SJCRH30 (cell line): ENCODE results near the gene PER3. TPM values are rescaled to one million over a fixed set of nuclear protein-coding genes. Genes with fewer than 3 reads are reported as not detected.

Experiments used
- DNase-seq, 2 experiments: peaks; one replicate each; pipeline ENCODE4 v3.0.0-alpha.2; 2015 to 2020
- H3K27ac ChIP-seq: fragments of 250-450 bp; sonication (Bioruptor Pico); 2 replicates; pipeline ENCODE4 v1.5.1; 2020; ENCODE audit warnings: mild to moderate bottlenecking, moderate library complexity
- H3K27me3 ChIP-seq: fragments of 250-450 bp; sonication (Bioruptor Pico); 2 replicates; pipeline ENCODE4 v1.5.1; 2020; ENCODE audit warnings: mild to moderate bottlenecking, moderate library complexity
- H3K36me3 ChIP-seq: fragments of 250-450 bp; sonication (Bioruptor Pico); 2 replicates; pipeline ENCODE4 v1.5.1; 2020; ENCODE audit warnings: mild to moderate bottlenecking, moderate library complexity
- H3K4me1 ChIP-seq: fragments of 250-450 bp; sonication (Bioruptor Pico); 2 replicates; pipeline ENCODE4 v1.5.1; 2020; ENCODE audit warnings: mild to moderate bottlenecking, moderate library complexity
- H3K4me3 ChIP-seq: fragments of 250-450 bp; sonication (Bioruptor Pico); 2 replicates; pipeline ENCODE4 v1.5.1; 2020; ENCODE audit warnings: mild to moderate bottlenecking, moderate library complexity
- H3K9me3 ChIP-seq: fragments of 250-450 bp; sonication (Bioruptor Pico); replicated peaks from 2 replicates; pipeline ENCODE4 v1.5.1; 2020; ENCODE audit warnings: mild to moderate bottlenecking, moderate library complexity
- total RNA-seq: library from RNA; depleted of rRNA; stranded (reverse); fragments of >200 nt; shearing (Covaris generic); gene quantifications from 2 replicates; pipeline ENCODE4 v1.2.3, GENCODE V29; 2014

The PER3 gene
- total RNA-seq, 1 experiment from 2014 or later, result 2.7 TPM

DNA sequence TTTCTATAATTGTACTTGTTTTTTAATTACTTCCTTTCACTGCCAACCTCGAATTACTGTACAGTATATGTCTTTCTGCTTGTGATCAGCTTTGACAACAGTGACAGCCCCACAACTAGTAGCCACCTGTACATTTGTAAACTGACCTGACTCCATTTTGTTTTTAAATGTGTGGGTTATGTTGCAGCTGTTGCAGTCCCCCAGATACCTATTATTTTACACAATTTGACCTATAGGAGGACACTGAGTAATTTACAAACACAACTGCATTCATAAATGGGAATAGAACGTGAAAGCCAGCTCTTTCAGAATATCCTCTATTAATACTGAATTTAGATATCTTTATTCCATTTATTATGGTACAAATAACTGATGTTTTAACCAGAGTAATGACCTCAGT lies 15.5 kb upstream of the PER3 start:
- Histone ChIP-seq H3K27ac (no peak overlapping the region), H3K36me3 (no peaks in the 10 kb centered on the region; the same call in 1 of the 2 replicates), H3K9me3 (no peaks in the 10 kb centered on the region), H3K4me1 (peaks cover 14% of the 10 kb centered on the region), H3K27me3 (no peaks in the 10 kb centered on the region), H3K4me3 (no peak overlapping the region)
- DNase-seq, result peak in 1 of 2 experiments; percentile 61

DNA sequence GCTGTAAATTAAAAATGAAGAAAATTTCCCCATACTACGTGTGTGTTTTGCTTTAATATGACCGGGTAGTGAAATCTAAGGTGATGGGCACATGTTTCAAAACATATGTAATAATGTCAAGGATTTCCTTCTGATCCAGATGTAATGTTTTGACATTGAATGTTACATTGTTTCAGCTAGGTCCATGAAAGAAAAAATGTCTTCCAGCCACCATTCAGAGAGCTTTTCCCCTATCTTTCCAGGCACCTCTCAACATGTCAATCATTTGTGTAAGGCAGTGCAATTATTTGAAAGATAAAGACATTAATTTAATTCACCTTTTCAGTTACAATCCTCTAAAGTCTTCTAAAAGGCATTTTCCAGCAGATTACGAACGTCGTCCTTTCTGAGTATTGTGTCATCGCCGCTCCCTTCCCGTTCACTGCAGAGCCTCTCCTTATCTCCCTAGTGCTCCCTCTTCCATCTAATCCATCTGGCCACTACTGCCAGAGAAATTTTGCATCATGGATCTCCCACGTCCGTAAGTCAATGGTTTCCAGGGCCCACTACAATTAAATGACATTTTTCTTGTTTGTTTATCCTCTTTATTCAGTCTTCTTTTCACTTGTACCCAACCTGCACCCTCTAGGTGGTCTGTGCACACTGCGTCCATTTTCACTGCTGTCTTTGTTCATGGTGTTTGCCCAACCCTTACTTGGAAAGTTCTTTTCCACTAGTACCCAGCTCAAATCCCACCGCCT lies 14.2 kb upstream of the PER3 start:
- Histone ChIP-seq H3K4me1 (peaks cover 14% of the 10 kb centered on the region), H3K9me3 (no peaks in the 10 kb centered on the region), H3K36me3 (peaks cover 5% of the 10 kb centered on the region), H3K27me3 (no peaks in the 10 kb centered on the region), H3K27ac (no peak overlapping the region), H3K4me3 (no peak overlapping the region)
- no peak for DNase-seq

DNA sequence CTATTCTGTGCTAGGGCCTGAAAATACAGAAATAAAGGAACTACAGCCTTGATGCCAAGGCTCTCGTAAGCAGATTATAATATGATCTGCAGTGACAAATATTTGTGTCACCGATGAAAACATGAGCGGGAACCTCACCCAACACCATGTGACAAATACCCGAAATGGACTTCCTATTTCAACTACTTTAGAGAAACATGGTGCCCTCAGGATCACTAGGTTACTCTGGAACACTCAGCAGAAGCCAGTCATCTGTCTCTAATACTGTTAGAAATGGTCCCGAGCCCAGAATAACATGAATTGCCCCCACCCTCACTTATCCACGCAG lies 13.5 kb upstream of the PER3 start:
- Histone ChIP-seq H3K9me3 (no peaks in the 10 kb centered on the region), H3K27me3 (no peaks in the 10 kb centered on the region), H3K4me3 (peak overlapping the region; percentile 91), H3K36me3 (peaks cover 9% of the 10 kb centered on the region), H3K27ac (no peak overlapping the region; the same call in 1 of the 2 replicates), H3K4me1 (peaks cover 14% of the 10 kb centered on the region)
- DNase-seq, result no peak

DNA sequence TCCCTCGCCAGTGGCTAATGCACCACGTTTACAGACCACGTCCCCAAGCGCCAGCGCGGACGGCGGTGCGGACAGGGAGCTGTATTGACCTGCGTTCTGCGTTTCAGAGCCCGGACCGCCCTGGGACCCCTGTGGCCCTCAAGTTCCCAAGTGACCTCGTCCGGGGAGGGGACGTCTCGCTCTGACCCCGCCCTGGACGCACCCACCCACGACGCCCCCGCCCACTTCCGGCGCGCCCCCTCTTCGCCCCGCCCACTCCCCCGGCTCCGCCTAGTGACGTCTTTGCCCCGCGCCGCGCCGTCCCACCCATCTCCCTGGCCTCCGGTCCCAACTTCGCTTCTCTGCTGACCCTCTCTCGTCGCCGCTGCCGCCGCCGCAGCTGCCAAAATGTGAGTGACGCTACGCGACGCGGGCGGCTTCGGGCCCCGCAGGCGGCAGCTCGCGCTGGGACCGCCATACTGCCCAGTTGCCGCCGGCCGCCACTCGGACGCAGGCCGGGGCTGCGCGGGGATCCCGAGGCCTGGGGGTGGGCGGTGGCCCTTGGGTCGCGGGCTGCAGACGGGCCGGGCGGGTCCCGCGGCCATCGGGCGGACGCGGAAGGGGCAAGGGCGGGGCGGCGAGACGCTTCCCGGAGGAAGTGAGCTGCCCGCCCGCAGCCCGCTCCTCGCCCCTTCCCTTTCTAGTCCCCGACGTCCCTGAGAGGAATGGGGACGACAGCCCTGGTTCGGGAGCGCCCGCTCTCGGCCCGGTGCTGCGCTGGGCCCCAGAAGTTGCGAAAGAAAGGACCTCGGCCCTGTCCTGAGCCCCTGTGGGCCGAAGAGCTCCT lies 12.9 kb upstream of the PER3 start, which contains the start of gene VAMP3:
Gene VAMP3 (plus strand): TSS at position 300 of the 826 bp plus-strand sequence. CDS start 88 bp downstream, at position 388.
- peak; percentile 90 to 91 for DNase-seq
- H3K27me3 ChIP-seq, result no peaks in the 10 kb centered on the region
- peaks cover 11% of the 10 kb centered on the region for H3K36me3 ChIP-seq
- H3K27ac ChIP-seq, result peak within 1 kb of the TSS; percentile 36
- H3K4me1 ChIP-seq, result peaks cover 14% of the 10 kb centered on the region
- H3K4me3 ChIP-seq, result peak within 1 kb of the TSS; percentile 91
- no peaks in the 10 kb centered on the region for H3K9me3 ChIP-seq

DNA sequence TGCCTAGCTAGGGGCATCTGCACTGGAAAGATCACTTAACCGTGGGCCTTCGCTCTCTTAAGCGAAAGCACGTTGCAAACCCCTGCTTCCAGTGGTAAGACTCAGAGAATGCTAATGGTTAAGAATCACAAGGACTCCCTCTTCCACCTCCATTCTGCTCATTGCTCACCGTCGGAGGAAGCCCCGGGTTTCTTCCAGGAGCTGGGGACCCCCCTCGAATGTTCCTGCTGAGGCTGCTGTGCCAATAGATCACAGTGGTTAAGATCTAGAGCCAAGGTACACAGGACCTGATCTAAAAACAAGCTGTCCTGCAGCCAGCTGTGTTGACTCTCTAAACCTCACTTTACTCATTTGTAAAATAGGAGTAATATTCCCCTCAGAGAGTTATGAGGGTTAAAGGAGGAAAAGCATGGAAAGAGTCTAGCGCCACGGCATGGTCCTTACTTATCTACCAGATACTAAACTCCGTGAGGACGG lies 12.2 kb upstream of the PER3 start:
- H3K36me3 ChIP-seq, result peaks cover 11% of the 10 kb centered on the region
- peak overlapping the region; percentile 91 for H3K4me3 ChIP-seq
- H3K9me3 ChIP-seq, result no peaks in the 10 kb centered on the region
- H3K27me3 ChIP-seq, result no peaks in the 10 kb centered on the region
- peaks cover 14% of the 10 kb centered on the region for H3K4me1 ChIP-seq
- peak overlapping the region; percentile 36 for H3K27ac ChIP-seq
- DNase-seq, result no peak

DNA sequence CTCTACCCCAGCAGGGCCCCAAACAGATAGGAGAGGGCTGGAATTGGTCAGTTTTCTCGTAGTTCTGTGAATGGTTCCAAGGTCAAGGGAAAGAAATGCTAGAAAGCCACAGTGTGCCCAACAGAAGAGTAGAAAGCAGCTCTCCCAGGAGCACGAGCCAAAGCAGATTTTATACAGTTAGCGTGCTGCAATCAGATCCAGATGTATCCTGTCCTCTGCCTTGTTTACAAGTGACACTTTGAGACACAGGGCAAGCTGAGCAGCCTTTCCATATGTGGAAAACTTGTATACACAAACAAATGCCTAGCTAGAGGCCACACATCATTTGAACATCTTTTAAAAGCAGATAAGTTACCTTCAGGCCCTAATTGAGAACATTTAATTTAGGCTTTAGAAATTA lies 6.5 kb upstream of the PER3 start:
- H3K36me3 ChIP-seq, result peaks cover 38% of the 10 kb centered on the region
- no peaks in the 10 kb centered on the region for H3K27me3 ChIP-seq
- H3K27ac ChIP-seq, result no peak overlapping the region
- no peak for DNase-seq
- H3K9me3 ChIP-seq, result no peaks in the 10 kb centered on the region
- H3K4me1 ChIP-seq, result no peaks in the 10 kb centered on the region
- no peak overlapping the region for H3K4me3 ChIP-seq

DNA sequence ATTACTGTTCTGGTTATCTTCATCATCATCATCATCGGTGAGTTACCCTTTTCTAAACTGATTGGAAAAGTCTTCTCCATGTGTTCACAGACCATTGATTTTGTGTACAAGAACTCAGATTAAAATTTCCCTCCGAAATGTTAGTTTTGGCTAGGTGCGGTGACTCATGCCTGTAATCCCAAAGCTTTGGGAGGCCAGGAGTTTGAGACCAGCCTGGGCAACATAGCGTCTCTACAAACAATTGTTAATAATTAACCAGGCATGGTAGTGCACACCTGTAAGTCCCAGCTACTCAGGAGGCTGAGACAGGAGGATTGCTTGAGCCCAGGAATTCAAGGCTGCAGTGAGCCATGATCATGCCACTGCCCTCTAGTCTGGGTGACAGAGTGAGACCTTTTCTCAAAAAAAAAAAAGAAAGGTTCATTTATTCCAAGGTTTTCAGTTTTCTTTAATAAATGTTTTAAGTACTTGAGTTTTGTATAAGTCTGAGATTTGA lies 5.9 kb upstream of the PER3 start:
- peaks cover 4% of the 10 kb centered on the region for H3K4me1 ChIP-seq
- H3K9me3 ChIP-seq, result no peaks in the 10 kb centered on the region
- H3K27ac ChIP-seq, result no peak overlapping the region
- H3K36me3 ChIP-seq, result peaks cover 38% of the 10 kb centered on the region
- no peaks in the 10 kb centered on the region for H3K27me3 ChIP-seq
- DNase-seq, result no peak
- H3K4me3 ChIP-seq, result no peak overlapping the region

DNA sequence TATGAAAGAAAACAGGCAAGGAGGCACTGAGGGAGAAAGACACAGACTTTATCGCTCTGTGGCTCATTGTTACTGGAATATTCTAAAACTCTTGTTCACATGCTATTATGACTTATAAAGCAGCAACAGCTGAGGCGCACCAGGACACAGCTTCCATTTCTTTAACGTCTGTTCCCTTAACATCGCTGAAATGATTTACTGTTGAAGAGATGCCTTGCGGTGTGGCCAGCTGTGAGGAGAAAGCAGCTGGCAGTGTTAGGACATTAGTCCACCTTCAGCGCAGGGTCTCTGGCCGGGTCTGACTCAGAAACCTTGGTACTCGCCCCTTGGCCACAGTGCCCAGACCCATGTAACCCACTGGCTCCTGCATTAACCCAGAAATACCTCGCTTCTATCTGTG lies 3.1 kb upstream of the PER3 start:
- Histone ChIP-seq H3K9me3 (no peaks in the 10 kb centered on the region), H3K4me1 (peaks cover 4% of the 10 kb centered on the region), H3K27ac (no peak overlapping the region), H3K36me3 (peaks cover 26% of the 10 kb centered on the region), H3K4me3 (no peak overlapping the region), H3K27me3 (no peaks in the 10 kb centered on the region)
- no peak for DNase-seq

DNA sequence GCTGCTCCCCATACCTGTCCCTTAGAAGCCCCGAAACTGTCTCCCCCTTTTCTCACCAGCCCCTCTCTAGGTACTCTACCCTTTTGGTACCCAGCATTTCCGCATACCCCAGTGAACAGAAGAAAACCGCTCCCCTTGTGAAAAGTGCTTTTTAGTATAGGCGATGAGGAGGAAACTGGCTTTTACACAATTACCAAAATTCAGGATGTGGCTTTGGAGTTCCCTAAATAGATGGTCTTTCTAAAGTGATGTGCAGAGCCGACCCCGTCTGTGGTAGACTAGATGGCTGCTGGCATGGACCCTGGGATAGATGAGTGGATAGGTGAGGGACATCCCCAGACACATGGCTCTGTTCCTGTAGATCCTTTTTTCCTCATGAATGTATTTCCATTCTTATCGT lies 2.6 kb upstream of the PER3 start:
- Histone ChIP-seq H3K9me3 (no peaks in the 10 kb centered on the region), H3K4me3 (no peak overlapping the region), H3K36me3 (peaks cover 26% of the 10 kb centered on the region), H3K27me3 (no peaks in the 10 kb centered on the region), H3K4me1 (peaks cover 4% of the 10 kb centered on the region), H3K27ac (no peak overlapping the region)
- no peak for DNase-seq

DNA sequence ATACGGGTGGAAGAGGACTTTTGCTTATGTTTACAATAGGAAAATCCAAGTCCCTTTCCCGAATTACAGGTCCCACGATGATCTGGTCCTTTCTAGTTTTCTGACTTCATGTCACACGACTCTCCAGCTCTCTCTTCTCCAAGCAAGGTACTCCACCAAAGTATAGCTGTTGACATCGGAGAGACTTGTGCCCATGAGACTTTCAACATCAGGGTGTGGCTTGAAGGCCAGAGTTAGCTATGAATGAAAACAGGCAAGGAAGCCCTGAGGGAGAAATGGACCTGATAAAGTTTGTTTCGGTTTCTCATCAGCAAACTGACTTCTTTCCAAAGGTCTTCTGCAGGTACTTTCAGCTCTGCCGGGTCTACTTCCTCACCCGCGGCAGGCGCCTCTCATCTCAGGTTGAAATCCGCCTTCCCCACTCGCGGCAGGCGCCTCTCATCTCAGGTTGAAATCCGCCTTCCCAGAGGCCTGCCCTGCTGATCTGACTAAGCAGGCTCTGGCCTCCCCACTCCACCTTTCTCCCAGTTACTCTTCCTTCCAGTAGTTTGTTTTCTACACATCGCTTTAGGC lies 2.1 kb upstream of the PER3 start:
- H3K4me1 ChIP-seq, result peaks cover 4% of the 10 kb centered on the region
- H3K27me3 ChIP-seq, result no peaks in the 10 kb centered on the region
- H3K27ac ChIP-seq, result no peak overlapping the region
- no peaks in the 10 kb centered on the region for H3K9me3 ChIP-seq
- H3K4me3 ChIP-seq, result no peak overlapping the region
- DNase-seq, result no peak
- H3K36me3 ChIP-seq, result peaks cover 26% of the 10 kb centered on the region

DNA sequence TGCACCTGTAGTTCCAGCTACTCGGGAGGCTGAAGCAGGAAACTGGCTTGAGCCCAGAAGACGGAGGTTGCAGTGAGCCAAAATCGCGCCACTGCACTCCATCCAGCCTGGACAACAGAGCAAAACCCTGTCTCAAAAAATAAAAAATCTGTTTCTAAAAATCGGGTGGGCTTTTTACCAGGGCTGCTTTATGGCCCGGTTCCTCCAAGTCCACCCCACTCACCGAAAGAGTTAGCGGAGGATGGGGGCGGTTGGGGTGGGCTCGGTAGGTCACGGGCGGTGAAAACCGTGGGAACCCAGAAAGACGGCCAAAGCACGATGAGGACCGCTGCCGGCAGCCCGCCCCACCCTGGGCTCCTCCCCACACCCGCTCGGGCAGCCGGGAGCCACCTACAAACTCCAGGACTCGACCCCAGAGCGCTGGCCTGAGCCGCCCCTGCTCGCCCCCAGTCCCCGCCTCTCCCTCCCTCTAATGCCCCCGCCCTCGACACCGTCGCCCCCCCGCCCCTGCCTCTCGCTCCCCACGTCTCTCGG lies 846 bp upstream of the PER3 start:
- Histone ChIP-seq H3K4me3 (peak overlapping the region; percentile 65), H3K27ac (peak overlapping the region; percentile 23; the same call in 1 of the 2 replicates), H3K9me3 (no peaks in the 10 kb centered on the region), H3K4me1 (peaks cover 4% of the 10 kb centered on the region), H3K27me3 (no peaks in the 10 kb centered on the region), H3K36me3 (peaks cover 18% of the 10 kb centered on the region)
- peak; percentile 87 to 88 for DNase-seq

DNA sequence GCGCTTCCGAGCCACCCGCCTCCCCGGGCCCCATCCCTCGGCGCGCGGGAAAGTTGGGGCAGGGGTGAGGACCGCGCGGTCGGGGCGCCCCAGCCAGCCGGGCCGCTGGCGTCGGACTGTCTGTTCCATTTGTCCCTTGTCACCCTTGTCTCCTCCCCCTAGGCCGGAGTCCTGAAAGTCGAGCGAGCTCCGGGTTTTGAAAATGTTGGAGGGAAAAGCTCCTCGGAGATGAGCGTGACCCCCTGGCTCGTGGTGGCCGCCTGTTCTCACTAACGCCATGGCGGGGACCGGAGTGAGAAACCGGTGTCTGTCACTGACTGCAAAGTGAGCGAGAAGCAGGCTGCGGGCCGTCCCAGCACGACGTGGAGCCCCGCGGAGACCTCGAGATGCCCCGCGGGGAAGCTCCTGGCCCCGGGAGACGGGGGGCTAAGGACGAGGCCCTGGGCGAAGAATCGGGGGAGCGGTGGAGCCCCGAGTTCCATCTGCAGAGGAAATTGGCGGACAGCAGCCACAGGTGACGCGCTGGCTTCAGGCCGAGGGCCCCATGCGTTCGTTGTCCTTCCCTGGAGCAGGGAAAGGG lies 491 bp downstream of the PER3 start:
- Histone ChIP-seq H3K4me1 (peaks cover 4% of the 10 kb centered on the region), H3K27me3 (no peaks in the 10 kb centered on the region), H3K4me3 (no peak overlapping the region), H3K27ac (no peak overlapping the region), H3K36me3 (peaks cover 7% of the 10 kb centered on the region), H3K9me3 (no peaks in the 10 kb centered on the region)
- no peak for DNase-seq

DNA sequence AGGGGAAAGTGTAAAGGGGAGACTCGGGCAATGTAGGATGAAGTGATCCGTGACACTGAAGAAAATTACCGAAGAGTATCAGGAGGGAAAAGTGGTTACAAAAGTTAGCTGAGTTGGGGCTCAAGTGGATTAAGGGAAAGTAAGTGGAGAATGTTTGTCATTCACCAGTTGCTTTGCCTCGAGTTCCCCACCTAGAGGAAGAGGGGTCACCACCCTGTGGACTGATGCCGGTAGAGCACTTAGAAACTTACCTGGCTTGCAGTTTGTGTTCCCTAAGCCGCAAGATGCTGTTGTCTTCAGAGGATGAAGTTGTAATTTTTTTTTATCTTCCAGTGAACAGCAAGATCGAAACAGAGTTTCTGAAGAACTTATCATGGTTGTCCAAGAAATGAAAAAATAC lies 1.0 kb downstream of the PER3 start:
- no peak for DNase-seq
- H3K4me1 ChIP-seq, result peaks cover 4% of the 10 kb centered on the region
- no peaks in the 10 kb centered on the region; the same call in 1 of the 2 replicates for H3K9me3 ChIP-seq
- H3K27me3 ChIP-seq, result no peaks in the 10 kb centered on the region
- H3K36me3 ChIP-seq, result peaks cover 3% of the 10 kb centered on the region
- H3K27ac ChIP-seq, result no peak overlapping the region
- no peak overlapping the region for H3K4me3 ChIP-seq

DNA sequence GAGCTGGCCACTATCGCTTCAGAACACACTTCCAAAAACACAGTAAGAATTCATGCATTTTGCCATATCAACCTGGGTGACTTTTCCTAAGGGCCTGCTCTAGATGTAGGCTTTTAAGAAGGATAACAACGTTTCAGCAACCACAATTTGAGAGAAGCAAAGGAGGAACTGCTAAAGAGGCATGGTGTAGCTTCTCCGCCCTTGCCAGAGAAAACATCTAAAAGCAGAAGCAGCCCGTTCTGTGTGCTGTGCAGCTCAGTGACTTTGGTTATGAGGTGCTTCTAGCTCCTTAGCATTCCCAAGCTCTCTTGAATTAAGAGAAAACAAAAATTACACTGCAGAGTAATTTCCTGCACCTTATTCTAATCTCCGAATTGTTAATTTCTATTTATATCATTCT lies 2.7 kb downstream of the PER3 start:
- Histone ChIP-seq H3K4me1 (peaks cover 4% of the 10 kb centered on the region), H3K4me3 (no peak overlapping the region), H3K9me3 (peaks cover 11% of the 10 kb centered on the region; the same call in 1 of the 2 replicates), H3K27ac (no peak overlapping the region), H3K27me3 (no peaks in the 10 kb centered on the region), H3K36me3 (no peaks in the 10 kb centered on the region; the same call in 1 of the 2 replicates)
- DNase-seq, result no peak
